Ectodermal cell (in vitro differentiated cells): Measurements from ENCODE around the gene UBE2M.
"Not testable (repeated sequence)": the region's sequence is repeated elsewhere in the genome, so short reads cannot be mapped to it uniquely, and the experiment has no call there.

Source experiments
- H3K27ac ChIP-seq: 2 replicates; pipeline ENCODE4 v1.7.0; 2013; ENCODE audit warnings: mild to moderate bottlenecking, low read depth, low read length; ENCODE audit not compliant: insufficient read depth, poor library complexity, severe bottlenecking
- H3K27me3 ChIP-seq: 2 replicates; pipeline ENCODE4 v1.7.0; 2013; ENCODE audit warnings: mild to moderate bottlenecking, low read length; ENCODE audit not compliant: insufficient read depth, control insufficient read depth, poor library complexity, severe bottlenecking
- H3K36me3 ChIP-seq: one replicate; pipeline ENCODE4 v1.7.0; 2013; ENCODE audit warnings: low read length; ENCODE audit not compliant: control insufficient read depth, insufficient read depth
- H3K4me1 ChIP-seq: one replicate; pipeline ENCODE4 v1.7.0; 2013; ENCODE audit warnings: low read length; ENCODE audit not compliant: control insufficient read depth, insufficient read depth
- H3K4me3 ChIP-seq: 2 replicates; pipeline ENCODE4 v1.7.0; 2013; ENCODE audit warnings: low read depth, low read length, control low read depth; ENCODE audit not compliant: insufficient read depth
- H3K9me3 ChIP-seq: 2 replicates; pipeline ENCODE4 v1.7.0; 2013; ENCODE audit warnings: mild to moderate bottlenecking, low read length, moderate library complexity; ENCODE audit not compliant: control insufficient read depth
- WGBS, 2 experiments: methylation state at CpG; one replicate each; pipeline ENCODE4 v1.1.7; 2013; ENCODE audit warnings: missing lambda C conversion rate in 2 of 2; 5-methylcytosine and 5-hydroxymethylcytosine counted together

The UBE2M gene

DNA sequence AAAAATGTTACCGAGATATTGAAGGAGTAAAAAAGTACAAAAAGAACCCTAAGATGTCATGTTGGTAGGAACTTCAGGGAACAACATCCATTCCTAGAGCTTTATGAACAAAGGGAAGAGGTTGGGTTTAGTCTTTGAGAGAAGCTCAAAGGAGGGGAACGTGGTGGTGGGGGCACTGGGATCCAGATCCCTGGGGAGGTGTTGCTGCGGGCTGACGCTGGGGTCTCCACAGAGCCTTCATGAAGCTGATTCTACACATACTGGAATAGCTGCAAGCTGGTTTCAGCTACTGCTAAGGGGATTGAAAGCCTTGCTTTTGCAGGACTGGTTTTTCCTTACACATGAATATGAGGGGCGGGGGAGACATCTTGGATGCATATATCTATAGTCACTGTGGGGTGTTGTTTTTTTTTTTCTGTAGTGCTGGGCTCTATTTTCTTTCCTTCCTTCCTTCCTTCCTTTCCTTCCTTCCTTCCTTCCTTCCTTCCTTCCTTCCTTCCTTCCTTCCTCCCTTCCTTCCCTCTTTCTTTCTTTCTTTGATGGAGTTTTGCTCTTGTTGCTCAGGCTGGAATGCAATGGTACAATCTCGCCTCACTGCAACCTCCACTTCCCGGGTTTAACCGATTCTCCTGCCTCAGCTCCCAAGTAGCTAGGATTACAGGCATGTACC is 21.2 kb upstream of the UBE2M start:
- 91 to 93% methylated on average over 8 of the region's 8 CpGs for WGBS, 2 experiments
- Histone ChIP-seq H3K27ac (no peak overlapping the region), H3K27me3 (no peaks in the 10 kb centered on the region), H3K9me3 (no peaks in the 10 kb centered on the region), H3K36me3 (peaks cover 12% of the 10 kb centered on the region), H3K4me3 (no peak overlapping the region), H3K4me1 (no peaks in the 10 kb centered on the region)

- no peaks in the 10 kb centered on the region for H3K9me3 ChIP-seq
- H3K27me3 ChIP-seq, result no peaks in the 10 kb centered on the region
- 94 to 96% methylated on average over 11 of the region's 11 CpGs for WGBS, 2 experiments
- no peak overlapping the region for H3K4me3 ChIP-seq
- peaks cover 10% of the 10 kb centered on the region for H3K36me3 ChIP-seq
- H3K27ac ChIP-seq, result no peak overlapping the region
- H3K4me1 ChIP-seq, result peaks cover 6% of the 10 kb centered on the region
Measured at GRCh38 chr19:58578012-58578925, 19.9 kb upstream of the UBE2M start.

DNA sequence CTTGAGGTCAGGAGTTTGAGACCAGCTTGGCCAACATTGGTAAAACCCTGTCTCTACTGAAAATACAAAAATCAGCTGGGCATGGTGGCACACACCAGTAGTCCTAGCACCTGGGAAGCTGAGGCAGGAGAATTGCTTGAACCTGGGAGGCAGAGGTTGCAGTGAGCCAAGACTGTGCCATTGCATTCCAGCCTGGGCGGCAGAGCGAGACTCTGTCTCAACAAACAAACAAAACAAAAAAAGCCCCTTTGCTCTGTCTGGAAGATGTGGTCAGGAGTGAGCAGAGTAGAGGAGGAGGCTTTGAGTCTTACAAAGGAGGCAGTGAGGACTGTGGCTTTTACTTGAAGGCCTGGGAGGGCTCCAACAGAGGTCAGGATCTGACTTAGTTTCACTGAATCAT is 19.2 kb upstream of the UBE2M start:
- WGBS, 2 experiments, result 81 to 96% methylated on average over 2 of the region's 2 CpGs
- H3K27ac ChIP-seq, H3K4me1 ChIP-seq, H3K27me3 ChIP-seq, H3K9me3 ChIP-seq, H3K36me3 ChIP-seq, H3K4me3 ChIP-seq: not testable (repeated sequence)

- 0% methylated on average over 66 of the region's 66 CpGs for WGBS, 2 experiments
Measured at GRCh38 chr19:58575183-58576041, 17.0 kb upstream of the UBE2M start.

DNA sequence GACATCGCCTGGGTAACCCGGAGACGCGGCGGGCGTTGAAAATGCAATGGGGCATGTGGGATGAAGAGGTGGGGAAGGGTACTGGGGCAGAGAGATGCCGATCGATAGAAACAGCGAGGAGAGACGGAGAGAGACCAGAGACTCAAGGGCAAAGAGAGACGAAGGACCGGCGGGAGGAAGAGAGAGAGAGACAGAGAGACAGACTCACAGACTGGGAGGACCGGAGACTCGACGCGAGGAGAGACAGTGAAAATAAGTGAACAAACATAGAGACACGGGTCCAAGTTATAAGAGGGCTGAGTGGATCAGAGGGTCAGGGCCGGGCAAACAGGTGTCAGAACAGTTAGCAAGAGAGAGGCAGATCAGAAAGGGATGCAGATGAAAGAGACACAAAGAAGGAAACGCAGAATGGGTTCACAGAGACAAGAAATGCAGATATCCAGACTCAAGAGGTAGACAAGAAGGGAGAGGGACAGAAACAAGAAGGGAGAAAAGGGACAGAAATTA is 15.3 kb upstream of the UBE2M start:
- peak overlapping the region; percentile 68 for H3K4me3 ChIP-seq
- WGBS, 2 experiments, result 6 to 7% methylated on average over 20 of the region's 20 CpGs
- peak overlapping the region; percentile 68 for H3K27ac ChIP-seq
- peaks cover 8% of the 10 kb centered on the region for H3K36me3 ChIP-seq
- H3K27me3 ChIP-seq, result no peaks in the 10 kb centered on the region
- no peaks in the 10 kb centered on the region for H3K9me3 ChIP-seq
- peaks cover 12% of the 10 kb centered on the region for H3K4me1 ChIP-seq

More at GRCh38 chr19:58575183-58576041, 17.0 kb upstream of the UBE2M start:
- peaks cover 8% of the 10 kb centered on the region for H3K36me3 ChIP-seq
- peak overlapping the region; percentile 87 for H3K27ac ChIP-seq
- no peaks in the 10 kb centered on the region for H3K27me3 ChIP-seq
- H3K4me3 ChIP-seq, result peak overlapping the region; percentile 83
- H3K4me1 ChIP-seq, result peaks cover 12% of the 10 kb centered on the region
- no peaks in the 10 kb centered on the region for H3K9me3 ChIP-seq

DNA sequence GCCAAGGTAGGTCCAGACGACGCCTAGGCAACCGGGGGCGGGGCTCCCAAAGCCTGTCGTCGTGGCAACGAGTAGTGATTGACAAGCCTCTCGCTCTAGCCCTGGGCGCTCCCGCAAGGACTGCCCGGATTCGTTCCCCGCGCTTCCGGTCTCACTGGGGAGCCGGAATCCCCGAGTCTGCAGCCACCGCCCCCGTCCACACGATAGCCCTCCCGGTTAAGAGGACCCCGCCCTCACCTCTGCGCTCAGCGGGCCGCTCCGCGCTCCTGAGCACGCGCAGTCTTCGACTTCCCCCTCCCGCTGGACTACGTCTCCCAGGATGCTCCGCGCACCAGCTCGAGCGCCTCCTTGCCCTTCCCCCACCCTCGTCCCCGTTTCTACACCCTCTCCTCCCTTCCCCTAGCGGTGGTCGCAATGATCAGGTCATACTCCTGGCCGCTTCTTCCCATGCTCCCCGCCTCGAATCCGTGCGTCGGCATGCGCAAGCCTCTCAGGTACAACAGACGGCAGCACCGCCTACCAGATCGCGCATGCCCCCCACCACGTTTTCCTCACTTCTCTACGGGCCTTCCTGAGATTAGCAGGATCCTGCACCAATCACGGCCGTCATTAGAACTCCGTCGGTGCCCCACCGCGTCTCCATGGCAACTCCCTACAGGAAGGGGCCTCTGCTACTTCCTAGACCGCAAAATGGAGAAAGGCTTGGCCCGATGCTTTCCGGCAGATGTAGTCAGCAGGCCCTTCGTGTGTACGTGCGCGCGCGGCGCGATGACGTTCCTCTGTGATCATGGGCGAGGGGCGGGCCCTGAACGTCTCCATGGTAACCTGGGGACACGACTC is 14.6 kb upstream of the UBE2M start, which contains the start of gene MZF1:
Gene MZF1 (minus strand): TSS at position 518 of the 840 bp plus-strand sequence. CDS start 1,946 bp downstream, outside the sequence.
- H3K36me3 ChIP-seq, result peaks cover 8% of the 10 kb centered on the region
- no peaks in the 10 kb centered on the region for H3K27me3 ChIP-seq
- H3K4me3 ChIP-seq, result peak within 1 kb of the TSS; percentile 68
- 0% methylated on average over 75 of the region's 75 CpGs for WGBS, 2 experiments
- H3K27ac ChIP-seq, result peak within 1 kb of the TSS; percentile 98
- H3K4me1 ChIP-seq, result peaks cover 12% of the 10 kb centered on the region
- H3K9me3 ChIP-seq, result no peaks in the 10 kb centered on the region

DNA sequence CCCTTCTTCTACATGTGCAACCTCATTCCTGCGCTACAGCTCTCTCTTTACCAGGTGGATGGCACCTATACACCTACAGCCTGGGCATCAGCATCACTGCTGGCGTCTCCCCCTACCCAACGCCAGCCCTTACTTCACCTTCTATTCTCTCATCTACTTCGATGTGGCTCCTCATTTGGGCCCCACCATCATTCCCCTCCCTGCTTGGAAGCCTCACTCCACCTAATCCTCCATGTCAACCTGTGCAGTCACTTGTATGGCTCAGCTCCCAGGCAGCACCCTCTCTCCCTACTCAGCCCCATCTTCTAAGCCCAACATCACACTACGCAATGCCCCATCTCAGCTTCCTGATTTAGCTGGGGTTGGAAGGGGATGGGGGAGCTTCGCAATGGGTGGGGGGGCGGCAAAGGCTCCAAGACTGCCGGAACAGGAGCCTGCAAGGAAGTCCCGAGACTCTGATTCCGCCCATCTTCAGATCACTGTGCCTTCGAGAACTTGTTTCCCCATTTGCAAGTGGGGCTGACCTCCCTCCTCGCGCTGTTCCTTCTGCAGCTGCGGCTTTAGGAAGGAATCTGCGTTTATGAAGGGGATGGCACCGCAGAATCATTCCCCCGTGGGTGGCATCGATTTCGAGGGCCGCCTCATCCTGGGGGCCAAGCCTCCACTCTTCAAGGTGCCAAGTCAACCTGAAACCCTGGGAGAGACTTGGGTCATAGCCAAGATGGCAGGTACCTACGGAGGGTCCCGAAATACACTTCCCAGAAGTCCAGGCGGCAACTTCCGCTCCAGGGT is 13.8 kb upstream of the UBE2M start:
- H3K4me1 ChIP-seq, result peaks cover 12% of the 10 kb centered on the region
- H3K27me3 ChIP-seq, result no peaks in the 10 kb centered on the region
- H3K4me3 ChIP-seq, result peak overlapping the region; percentile 68
- H3K27ac ChIP-seq, result peak overlapping the region; percentile 98
- 55% methylated on average over 24 of the region's 24 CpGs for WGBS, 2 experiments
- H3K36me3 ChIP-seq, result peaks cover 8% of the 10 kb centered on the region
- H3K9me3 ChIP-seq, result no peaks in the 10 kb centered on the region

GRCh38 chr19:58571575-58571947 is 13.2 kb upstream of the UBE2M start:
- no peak overlapping the region for H3K27ac ChIP-seq
- no peak overlapping the region for H3K4me3 ChIP-seq
- H3K4me1 ChIP-seq, result peaks cover 12% of the 10 kb centered on the region
- H3K36me3 ChIP-seq, result peaks cover 8% of the 10 kb centered on the region
- H3K27me3 ChIP-seq, result no peaks in the 10 kb centered on the region
- 94 to 95% methylated on average over 8 of the region's 8 CpGs for WGBS, 2 experiments
- no peaks in the 10 kb centered on the region for H3K9me3 ChIP-seq
